OCI-LY7 (cell line): Measurements from ENCODE around the gene CD300C. TPM values are rescaled to one million over a fixed set of nuclear protein-coding genes. Genes with fewer than 3 reads are reported as not detected.

Experiments used
- BruUV-seq: library from RNA; stranded (reverse); fragments of 400-500 nt; replicated peaks from 2 replicates; lab custom pipeline; 2021; lab: Mats Ljungman, UMichigan
- CTCF ChIA-PET: fragments of 300-600 bp; sonication (Branson Sonifier 250); formaldehyde crosslinking; loops from one replicate; lab custom pipeline; 2022; ENCODE audit warnings: antibody characterized with exemption; ENCODE audit not compliant: unreplicated experiment; lab: Charles Lee
- POLR2A ChIA-PET: fragments of 300-600 bp; sonication (Branson Sonifier 250); formaldehyde crosslinking; loops from one replicate; lab custom pipeline; 2022; ENCODE audit warnings: antibody characterized with exemption; lab: Charles Lee
- DNase-seq: peaks from one replicate; pipeline ENCODE4 v3.0.0-alpha.2; 2015; ENCODE audit warnings: low spot score
- H2AFZ ChIP-seq: fragments of 200-600 bp; sonication (generic), shearing (Covaris generic); 2 replicates; pipeline ENCODE4 v1.6.1; 2014; ENCODE audit warnings: mild to moderate bottlenecking, antibody characterized with exemption, low read length, moderate library complexity
- H3K27ac ChIP-seq: fragments of 200-600 bp; sonication (generic); 2 replicates; pipeline ENCODE4 v1.5.1; 2014; ENCODE audit warnings: mixed run types, low read depth, mild to moderate bottlenecking, moderate library complexity, low read length, inconsistent platforms; ENCODE audit not compliant: poor library complexity, severe bottlenecking
- H3K36me3 ChIP-seq: fragments of 200-600 bp; sonication (generic); 2 replicates; pipeline ENCODE4 v1.6.1; 2014; ENCODE audit warnings: mild to moderate bottlenecking, antibody characterized with exemption, low read length, moderate library complexity, mixed read lengths; ENCODE audit not compliant: insufficient read depth
- H3K4me1 ChIP-seq: fragments of 200-600 bp; sonication (generic); 2 replicates; pipeline ENCODE4 v1.5.1; 2014; ENCODE audit warnings: mild to moderate bottlenecking, low read length; ENCODE audit not compliant: insufficient read depth, poor library complexity, severe bottlenecking
- H3K4me2 ChIP-seq: fragments of 200-600 bp; sonication (generic); 2 replicates; pipeline ENCODE4 v1.6.1; 2014; ENCODE audit warnings: mild to moderate bottlenecking, low read length
- H3K4me3 ChIP-seq: fragments of 200-600 bp; sonication (generic); 2 replicates; pipeline ENCODE4 v1.5.1; 2014; ENCODE audit warnings: mild to moderate bottlenecking, low read depth, low read length; ENCODE audit not compliant: poor library complexity, severe bottlenecking
- H3K79me2 ChIP-seq: fragments of 200-600 bp; sonication (generic); 2 replicates; pipeline ENCODE4 v1.6.1; 2016; ENCODE audit warnings: low read depth, mild to moderate bottlenecking, low read length, moderate library complexity, mixed read lengths; ENCODE audit not compliant: insufficient read depth
- H3K9me2 ChIP-seq: fragments of 200-600 bp; sonication (generic); 2 replicates; pipeline ENCODE4 v1.6.1; 2016; ENCODE audit warnings: mild to moderate bottlenecking, low read length, mixed read lengths; ENCODE audit not compliant: insufficient read depth
- H3K9me3 ChIP-seq: fragments of 200-600 bp; sonication (generic); 2 replicates; pipeline ENCODE4 v1.6.1; 2014; ENCODE audit warnings: mild to moderate bottlenecking, mixed run types, low read length, mixed read lengths
- H4K20me1 ChIP-seq: fragments of 200-600 bp; sonication (generic); 2 replicates; pipeline ENCODE4 v1.6.1; 2014; ENCODE audit warnings: mild to moderate bottlenecking, antibody characterized with exemption, low read length, moderate library complexity, mixed read lengths; ENCODE audit not compliant: insufficient read depth
- EZH2phosphoT487 ChIP-seq: fragments of 200-600 bp; sonication (generic); IDR thresholded peaks from 2 replicates; pipeline ENCODE4 v1.6.1; 2018; ENCODE audit warnings: low read depth, borderline replicate concordance, mild to moderate bottlenecking, mixed run types, antibody characterized with exemption, low read length, moderate library complexity, mixed read lengths
- intact Hi-C: fragments of 100-400 bp; cut with micrococcal nuclease; formaldehyde crosslinking; loops from one replicate; pipeline ENCODE4 v1.10.0; 2022; ENCODE audit not compliant: unreplicated experiment
- total RNA-seq, 2 experiments: library from RNA; depleted of rRNA in 1 of 2; stranded (reverse); fragments of >200 nt in 1 of 2; shearing (Covaris generic) in 1 of 2; gene quantifications; 2 replicates each; pipeline ENCODE4 v1.2.3, GENCODE V29; 2014 to 2022
- TF ChIP-seq, protein P1 (sequence below): fragments of 200-600 bp; sonication (generic); conservative IDR thresholded peaks from 2 replicates; pipeline ENCODE4 v1.5.1; 2014; ENCODE audit warnings: mild to moderate bottlenecking, antibody characterized with exemption, low read length, moderate library complexity, mixed read lengths

The CD300C gene
- total RNA-seq, 2 experiments from 2014 or later = not detected

DNA sequence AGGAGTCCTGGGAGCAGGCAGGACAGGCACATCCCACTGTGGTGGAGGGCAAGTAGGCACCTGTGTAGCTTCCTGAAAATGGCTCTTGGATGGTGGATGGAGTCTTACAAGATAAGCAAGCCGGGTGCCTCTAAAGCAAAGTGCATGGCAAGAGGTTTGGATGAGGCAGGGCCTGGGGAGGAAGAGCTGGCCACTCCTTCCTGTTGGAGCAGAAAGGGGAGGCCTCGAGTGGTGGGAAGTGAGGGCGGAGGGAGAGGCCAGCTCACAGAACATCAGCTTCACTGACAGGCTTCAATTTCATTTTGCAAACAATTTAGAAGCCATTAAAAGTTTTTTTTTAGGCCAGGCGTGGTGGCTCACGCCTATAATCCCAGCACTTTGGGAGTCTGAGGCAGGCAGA is 48.4 kb downstream of the CD300C start:
- ChIA-PET CTCF (no interaction called here), POLR2A (interaction anchor here (0.8 kb wide), 1 partner anchor 12 kb away, joined by 3 read pairs; no protein-coding TSS in a partner anchor)
- intact Hi-C loops = no loop called here
- Histone ChIP-seq H3K4me2 (no peak overlapping the region), H3K79me2 (no peaks in the 10 kb centered on the region), H3K36me3 (no peaks in the 10 kb centered on the region), H4K20me1 (no peaks in the 10 kb centered on the region), H2AFZ (no peak overlapping the region), H3K4me3 (no peak overlapping the region), H3K9me2 (no peaks in the 10 kb centered on the region), H3K27ac (no peak overlapping the region), H3K9me3 (no peaks in the 10 kb centered on the region), H3K4me1 (no peaks in the 10 kb centered on the region)
- DNase-seq = no peak
- TF ChIP-seq EZH2phosphoT487 = no peak
- TF ChIP-seq, protein P1, sequence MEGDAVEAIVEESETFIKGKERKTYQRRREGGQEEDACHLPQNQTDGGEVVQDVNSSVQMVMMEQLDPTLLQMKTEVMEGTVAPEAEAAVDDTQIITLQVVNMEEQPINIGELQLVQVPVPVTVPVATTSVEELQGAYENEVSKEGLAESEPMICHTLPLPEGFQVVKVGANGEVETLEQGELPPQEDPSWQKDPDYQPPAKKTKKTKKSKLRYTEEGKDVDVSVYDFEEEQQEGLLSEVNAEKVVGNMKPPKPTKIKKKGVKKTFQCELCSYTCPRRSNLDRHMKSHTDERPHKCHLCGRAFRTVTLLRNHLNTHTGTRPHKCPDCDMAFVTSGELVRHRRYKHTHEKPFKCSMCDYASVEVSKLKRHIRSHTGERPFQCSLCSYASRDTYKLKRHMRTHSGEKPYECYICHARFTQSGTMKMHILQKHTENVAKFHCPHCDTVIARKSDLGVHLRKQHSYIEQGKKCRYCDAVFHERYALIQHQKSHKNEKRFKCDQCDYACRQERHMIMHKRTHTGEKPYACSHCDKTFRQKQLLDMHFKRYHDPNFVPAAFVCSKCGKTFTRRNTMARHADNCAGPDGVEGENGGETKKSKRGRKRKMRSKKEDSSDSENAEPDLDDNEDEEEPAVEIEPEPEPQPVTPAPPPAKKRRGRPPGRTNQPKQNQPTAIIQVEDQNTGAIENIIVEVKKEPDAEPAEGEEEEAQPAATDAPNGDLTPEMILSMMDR = no peak
- BruUV-seq = no TSS peak

DNA sequence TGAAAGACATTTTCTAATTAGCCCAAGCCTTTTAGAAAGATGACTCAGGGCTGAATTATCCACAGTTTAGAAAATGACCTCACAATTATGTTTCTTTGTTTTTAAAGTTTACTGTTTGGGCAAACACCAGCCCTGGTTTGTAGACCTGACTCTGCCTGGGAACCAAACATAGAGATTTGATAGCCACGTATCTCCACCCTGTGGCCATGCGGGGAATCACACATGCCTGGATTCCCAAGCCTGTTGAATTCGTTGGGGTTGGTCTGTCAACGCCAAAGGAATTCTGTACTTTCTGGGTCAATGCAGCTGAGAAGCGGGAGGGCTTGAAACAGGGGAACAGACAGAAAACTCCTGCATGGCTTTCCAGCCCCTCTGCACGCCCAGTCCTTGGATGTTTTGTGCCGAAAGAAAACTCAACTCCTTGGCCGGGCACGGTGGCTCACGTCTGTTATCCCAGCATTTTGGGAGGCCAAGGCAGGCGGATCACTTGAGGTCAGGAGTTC is 52.5 kb downstream of the CD300C start:
- H3K36me3 ChIP-seq = no peaks in the 10 kb centered on the region
- TF ChIP-seq EZH2phosphoT487 = no peak
- TF ChIP-seq, protein P1 = peak; percentile 99
- no peaks in the 10 kb centered on the region for H3K4me1 ChIP-seq
- no peak overlapping the region for H2AFZ ChIP-seq
- CTCF ChIA-PET = no interaction called here
- POLR2A ChIA-PET = no interaction called here
- H3K9me2 ChIP-seq = no peaks in the 10 kb centered on the region
- H3K4me3 ChIP-seq = no peak overlapping the region
- H3K27ac ChIP-seq = no peak overlapping the region
- DNase-seq = peak; percentile 80
- intact Hi-C loops = loop anchor here (1.0 kb wide), 4 partner anchors 36 to 125 kb away; no protein-coding TSS in a partner anchor
- H3K9me3 ChIP-seq = no peaks in the 10 kb centered on the region
- no peaks in the 10 kb centered on the region for H3K79me2 ChIP-seq
- H4K20me1 ChIP-seq = no peaks in the 10 kb centered on the region
- no peak overlapping the region for H3K4me2 ChIP-seq
- no TSS peak for BruUV-seq

DNA sequence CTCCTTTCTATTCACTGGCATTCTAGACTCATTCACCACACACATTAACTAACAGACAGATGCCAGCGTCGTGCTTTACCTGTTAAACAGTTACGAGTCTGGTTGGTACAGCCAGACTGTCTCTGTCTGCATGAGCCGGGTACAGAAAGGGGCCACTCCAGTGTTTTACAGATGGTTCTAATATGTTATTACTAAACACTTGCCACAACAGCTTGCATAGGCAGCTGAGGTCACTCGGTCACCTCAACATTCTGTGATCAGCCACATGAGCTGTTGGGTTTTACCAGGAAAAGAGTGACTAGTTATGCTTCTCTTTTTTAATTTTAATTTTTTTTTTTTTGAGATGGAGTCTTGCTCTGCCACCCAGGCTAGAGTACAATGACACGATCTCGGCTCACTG is 54.3 kb downstream of the CD300C start:
- Histone ChIP-seq H3K9me2 (no peaks in the 10 kb centered on the region), H2AFZ (no peak overlapping the region), H3K27ac (no peak overlapping the region), H3K4me3 (no peak overlapping the region), H3K4me2 (no peak overlapping the region), H3K4me1 (no peaks in the 10 kb centered on the region), H4K20me1 (no peaks in the 10 kb centered on the region), H3K36me3 (no peaks in the 10 kb centered on the region), H3K79me2 (no peaks in the 10 kb centered on the region), H3K9me3 (no peaks in the 10 kb centered on the region)
- CTCF ChIA-PET = interaction anchor here (0.9 kb wide), 1 partner anchor 123 kb away, joined by 3 read pairs; no protein-coding TSS in a partner anchor
- intact Hi-C loops = no loop called here
- POLR2A ChIA-PET = no interaction called here
- no TSS peak for BruUV-seq
- TF ChIP-seq, protein P1 = no peak
- TF ChIP-seq EZH2phosphoT487 = no peak
- no peak for DNase-seq
